Right renal pelvis (tissue), 4 donors: ENCODE results near the gene SFTA2. TPM values are rescaled to one million over a fixed set of nuclear protein-coding genes. Genes with fewer than 3 reads are reported as not detected.
"Not testable (repeated sequence)": the region's sequence is repeated elsewhere in the genome, so short reads cannot be mapped to it uniquely, and the experiment has no call there.

Source experiments
- DNase-seq, 4 donors: peaks; one replicate each; pipeline ENCODE4 v3.0.0-alpha.2; 2013; ENCODE audit warnings: low read depth in 4 of 4, low spot score in 3 of 4, missing footprints in 1 of 4
- polyA plus RNA-seq, 4 donors: library from polyadenylated mRNA; unstranded; fragments of 120-200 nt; gene quantifications; one replicate each; pipeline ENCODE4 v1.2.1, GENCODE V29; 2013; ENCODE audit not compliant: insufficient read length in 4 of 4

The SFTA2 gene
- polyA plus RNA-seq, 4 donors: 1.0 to 1.8 (median 1.5) TPM

DNA sequence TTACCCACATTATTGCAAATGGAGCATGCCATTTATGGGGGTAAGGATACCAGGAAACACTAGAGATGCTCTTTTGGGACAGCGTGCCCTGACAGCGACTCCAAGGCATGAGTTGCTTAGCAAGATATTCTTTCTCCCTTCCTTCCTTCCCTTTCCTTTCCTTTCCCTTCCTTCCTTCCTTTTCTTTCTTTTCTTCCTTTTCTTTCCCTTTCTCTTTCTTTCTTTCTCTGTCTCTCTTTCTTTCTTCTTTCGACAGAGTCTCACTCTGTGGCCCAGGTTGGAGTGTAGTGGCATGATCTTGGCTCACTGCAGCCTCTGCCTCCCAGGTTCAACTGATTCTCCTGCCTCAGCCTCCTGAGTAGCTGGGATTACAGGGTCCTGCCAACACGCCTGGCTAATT, 12.1 kb upstream of the SFTA2 start:
- DNase-seq: no peak

GRCh38 chr6:30942338-30943060, 10.5 kb upstream of the SFTA2 start:
- peak; percentile 54 to 77 (median 68) for DNase-seq

- DNase-seq: no peak
Observed at GRCh38 chr6:30940361-30940986, 8.5 kb upstream of the SFTA2 start, which contains the start of gene MUCL3. TSS of gene MUCL3 (plus strand) at chr6:30940973. CDS start at chr6:30941000, 27 bp downstream.

DNA sequence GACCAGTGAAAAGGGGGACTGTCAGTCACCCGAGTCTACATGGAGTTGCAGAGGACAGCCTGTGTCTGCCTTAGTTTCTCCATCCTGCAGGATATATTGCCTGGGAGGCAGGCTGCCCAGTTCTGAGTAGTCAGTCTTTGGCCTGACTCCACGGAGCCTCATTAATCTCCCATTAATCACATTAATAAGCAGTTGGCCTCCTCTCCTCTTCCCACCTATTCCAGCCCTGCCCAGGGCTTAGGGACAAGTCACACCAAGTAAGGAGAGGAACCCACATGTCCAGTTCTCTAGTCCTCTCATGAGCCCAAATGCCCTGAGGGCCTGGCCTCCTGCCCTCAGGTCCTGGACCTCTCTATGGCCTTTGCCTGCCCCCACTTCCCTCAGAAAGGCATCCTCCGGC, 7.5 kb upstream of the SFTA2 start:
- DNase-seq: no peak

DNA sequence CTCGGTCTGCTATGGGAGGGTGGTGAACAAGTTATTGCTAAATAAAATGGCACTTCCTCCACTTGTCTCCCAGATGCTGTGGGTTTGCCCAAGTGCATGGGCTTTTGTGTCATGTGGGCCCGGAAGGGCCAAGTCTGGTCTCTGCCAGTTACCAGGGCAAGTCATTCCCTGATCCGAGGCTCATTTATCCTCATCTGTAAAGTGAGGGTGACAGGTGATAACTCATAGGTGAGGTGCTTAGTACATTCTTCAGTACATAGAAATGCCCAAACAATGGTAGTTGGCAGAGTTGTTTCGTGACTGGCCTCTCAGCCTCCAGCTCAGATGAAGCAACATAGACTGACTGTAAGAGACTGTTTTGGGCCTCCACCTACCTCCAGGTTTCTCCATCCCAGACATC, 6.8 kb upstream of the SFTA2 start:
- no peak for DNase-seq

GRCh38 chr6:30937265-30937664, 5.3 kb upstream of the SFTA2 start:
- DNase-seq: no peak

- DNase-seq: no peak
Observed at GRCh38 chr6:30935018-30935417, 3.0 kb upstream of the SFTA2 start.

DNA sequence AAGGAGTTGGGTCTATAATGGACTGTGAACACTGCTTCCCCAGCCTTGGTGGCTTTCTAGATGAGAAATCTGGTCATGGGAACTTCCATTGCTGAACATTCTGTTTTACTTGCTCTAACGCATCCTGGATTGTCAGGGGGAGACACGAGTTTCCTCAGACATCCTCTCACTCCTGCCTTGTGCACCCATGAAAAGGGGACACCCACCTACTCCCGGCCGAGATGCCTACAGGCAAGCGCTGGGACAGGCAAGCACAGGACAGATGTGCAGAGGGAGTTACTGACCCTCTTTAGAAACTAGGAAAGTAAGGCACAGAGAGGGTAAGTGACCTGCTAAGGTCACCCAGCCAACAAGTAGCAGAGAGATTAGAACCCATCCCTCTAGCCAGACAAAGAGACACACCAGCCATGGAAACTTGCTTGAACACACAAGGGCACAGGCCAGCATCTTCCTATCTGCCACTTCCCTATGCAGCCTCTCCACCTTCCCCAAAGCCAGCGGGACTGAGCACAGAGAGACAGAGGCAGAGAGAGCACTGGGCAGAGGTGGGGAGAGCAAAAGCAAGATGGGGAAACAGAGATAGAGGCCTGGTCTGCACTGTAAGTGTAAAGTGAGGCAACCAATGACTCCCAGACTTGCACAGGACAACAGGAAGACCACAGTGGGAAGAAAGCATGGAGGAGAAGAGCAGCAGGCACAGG, 845 bp upstream of the SFTA2 start:
- DNase-seq: no peak

DNA sequence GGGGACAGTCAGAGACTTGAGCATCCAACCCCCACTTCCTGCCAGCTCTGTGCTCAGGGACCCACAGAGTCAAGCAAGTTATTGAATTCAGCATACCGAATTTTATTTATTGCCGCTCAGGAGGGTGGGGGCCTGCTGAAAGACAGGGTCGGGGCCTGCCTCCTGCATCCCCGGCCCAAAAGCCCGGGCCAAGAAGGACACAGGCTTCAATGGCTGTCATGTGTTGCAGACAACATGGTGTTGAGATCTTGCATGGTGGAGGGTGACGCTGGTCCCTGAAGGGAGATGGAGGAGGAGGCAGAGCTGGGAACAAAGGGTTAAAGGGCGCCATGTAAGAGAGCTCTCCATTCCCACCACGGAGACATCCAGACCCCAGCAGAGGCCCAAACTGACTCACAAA, 698 bp downstream of the SFTA2 start:
- no peak for DNase-seq

GRCh38 chr6:30930506-30930905, 1.5 kb downstream of the SFTA2 start:
- no peak for DNase-seq

DNA sequence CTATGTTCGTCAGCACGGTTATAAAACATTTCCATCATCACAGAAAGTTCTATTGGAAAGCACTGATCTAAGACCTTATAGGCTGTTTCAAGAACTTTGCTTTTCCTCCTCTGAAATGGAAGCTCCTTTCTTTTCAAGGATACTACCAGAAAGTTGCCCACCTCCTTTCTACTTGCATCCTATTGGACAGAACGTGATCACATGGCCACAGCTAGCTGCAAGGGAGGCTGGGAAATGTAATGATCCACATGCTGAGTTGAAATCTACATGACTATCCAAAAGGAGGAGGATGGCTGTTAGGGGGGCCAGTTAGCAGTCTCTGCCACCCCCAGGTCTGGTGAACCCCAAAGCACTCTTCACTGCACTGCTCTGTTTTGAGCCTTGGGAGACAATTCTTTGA, 3.3 kb downstream of the SFTA2 start:
- no peak for DNase-seq

DNA sequence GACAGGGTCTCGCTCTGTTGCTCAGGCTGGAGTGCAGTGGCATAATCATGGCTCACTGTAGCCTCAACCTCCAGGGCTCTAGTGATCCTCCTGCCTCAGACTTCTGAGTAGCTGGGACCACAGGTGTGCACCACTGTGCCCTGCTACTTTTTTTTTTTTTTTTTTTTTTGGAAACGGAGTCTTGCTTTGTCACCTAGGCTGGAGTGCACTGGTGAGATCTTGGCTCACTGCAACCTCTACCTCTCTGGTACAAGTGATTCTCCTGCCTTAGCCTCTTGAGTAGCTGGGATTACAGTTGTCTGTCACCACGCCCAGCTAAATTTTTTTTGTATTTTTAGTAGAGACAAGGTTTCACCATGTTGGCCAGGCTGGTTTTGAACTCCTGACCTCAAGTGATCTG, 4.9 kb downstream of the SFTA2 start:
- DNase-seq: not testable (repeated sequence)

GRCh38 chr6:30926644-30927043, 5.3 kb downstream of the SFTA2 start:
- DNase-seq: no peak

- DNase-seq: not testable (repeated sequence)
Observed at GRCh38 chr6:30924040-30924627, 7.8 kb downstream of the SFTA2 start.

GRCh38 chr6:30922447-30922852, 9.5 kb downstream of the SFTA2 start:
- no peak for DNase-seq

DNA sequence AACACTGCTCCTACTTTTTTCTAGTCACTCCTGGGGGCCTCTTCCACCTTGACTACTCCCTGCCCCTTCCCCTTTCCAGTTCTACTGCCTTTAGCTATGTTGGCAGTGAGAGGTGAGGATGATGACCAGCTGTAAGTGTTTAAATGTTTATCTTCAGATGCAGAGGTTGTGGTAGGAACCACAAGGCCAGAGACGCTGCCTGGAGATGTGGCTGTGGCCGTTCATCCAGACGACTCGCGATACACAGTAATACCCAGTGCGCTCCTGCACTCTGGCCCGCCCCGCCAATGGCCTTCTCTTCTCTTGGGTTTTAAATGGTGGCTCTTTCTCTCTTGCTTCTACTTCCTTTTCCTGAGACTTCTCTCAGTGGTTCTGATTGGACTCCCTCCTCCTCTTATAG, 13.3 kb downstream of the SFTA2 start:
- DNase-seq: no peak

GRCh38 chr6:30917487-30917886, 14.5 kb downstream of the SFTA2 start:
- no peak for DNase-seq

- DNase-seq: no peak
Observed at GRCh38 chr6:30917041-30917440, 14.9 kb downstream of the SFTA2 start.

DNA sequence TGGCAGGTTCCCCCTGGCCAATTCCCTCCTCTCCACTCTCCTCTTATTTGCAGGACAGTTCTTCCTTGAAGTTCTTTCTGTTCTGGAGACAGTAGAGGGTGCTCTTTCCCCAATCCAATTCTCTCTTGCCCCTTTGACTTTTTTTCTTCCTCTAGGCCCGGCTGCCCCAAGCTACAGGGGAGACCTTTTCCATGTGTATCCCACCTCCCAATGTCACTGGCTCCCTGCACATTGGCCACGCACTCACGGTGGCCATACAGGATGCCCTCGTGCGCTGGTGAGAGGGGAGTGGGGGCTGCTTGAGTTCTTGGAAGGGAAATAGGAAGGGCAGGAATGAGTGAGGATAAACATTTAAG, 16.4 kb downstream of the SFTA2 start:
- DNase-seq: peak in 3 of 4 donors; percentile 56 to 71 (median 69)

GRCh38 chr6:30914854-30915590, 16.9 kb downstream of the SFTA2 start:
- no peak for DNase-seq
